ENCODE results near the gene MDK.

MDK gene

GRCh38 chr11:46348566-46349401 is 32.7 kb upstream of the MDK start:
- DNase-seq (ENCODE audit: low read depth) = no peak

- no peak for DNase-seq (ENCODE audit: low read depth)
These were observed 30.8 kb upstream of the MDK start for GRCh38 chr11:46350695-46351094.

GRCh38 chr11:46351148-46351547 is 30.3 kb upstream of the MDK start:
- no peak for DNase-seq (ENCODE audit: low read depth)

- DNase-seq (ENCODE audit: low read depth) = no peak
These were observed 29.9 kb upstream of the MDK start for GRCh38 chr11:46351606-46352005.

- peak; percentile 46 for DNase-seq (ENCODE audit: low read depth)
These were observed 29.2 kb upstream of the MDK start for GRCh38 chr11:46352063-46352841.

GRCh38 chr11:46353698-46354097 is 27.8 kb upstream of the MDK start:
- DNase-seq (ENCODE audit: low read depth) = no peak

GRCh38 chr11:46356924-46357482 is 24.5 kb upstream of the MDK start:
- DNase-seq (ENCODE audit: low read depth) = no peak

GRCh38 chr11:46357483-46357936 is 24.0 kb upstream of the MDK start:
- no peak for DNase-seq (ENCODE audit: low read depth)

- DNase-seq (ENCODE audit: low read depth) = no peak
These were observed 21.5 kb upstream of the MDK start for GRCh38 chr11:46359953-46360352.

GRCh38 chr11:46360878-46361277 is 20.6 kb upstream of the MDK start:
- DNase-seq (ENCODE audit: low read depth) = no peak

- DNase-seq (ENCODE audit: low read depth) = no peak
These were observed 19.9 kb upstream of the MDK start for GRCh38 chr11:46361283-46362155.

- no peak for DNase-seq (ENCODE audit: low read depth)
These were observed 19.1 kb upstream of the MDK start for GRCh38 chr11:46362156-46363030.

- no peak for DNase-seq (ENCODE audit: low read depth)
These were observed 18.4 kb upstream of the MDK start for GRCh38 chr11:46363031-46363407.

GRCh38 chr11:46363455-46364005 is 17.9 kb upstream of the MDK start:
- DNase-seq (ENCODE audit: low read depth) = no peak

GRCh38 chr11:46364056-46364455 is 17.4 kb upstream of the MDK start:
- DNase-seq (ENCODE audit: low read depth) = no peak

- no peak for DNase-seq (ENCODE audit: low read depth)
These were observed 16.7 kb upstream of the MDK start for GRCh38 chr11:46364791-46365190.

GRCh38 chr11:46366260-46366659 is 15.2 kb upstream of the MDK start:
- DNase-seq (ENCODE audit: low read depth) = no peak

GRCh38 chr11:46366661-46367161 is 14.8 kb upstream of the MDK start:
- no peak for DNase-seq (ENCODE audit: low read depth)

GRCh38 chr11:46367244-46367915 is 14.1 kb upstream of the MDK start:
- DNase-seq (ENCODE audit: low read depth) = peak; percentile 63

GRCh38 chr11:46367916-46368267 is 13.6 kb upstream of the MDK start:
- DNase-seq (ENCODE audit: low read depth) = no peak

Measured in stimulated activated CD8-positive, alpha-beta memory T cell treated with anti-CD3 and anti-CD28 coated beads, Interleukin-15, amount 100 ng/mL, for 1 hour (primary cell).